Measurements from ENCODE around the gene CGREF1.

DNA sequence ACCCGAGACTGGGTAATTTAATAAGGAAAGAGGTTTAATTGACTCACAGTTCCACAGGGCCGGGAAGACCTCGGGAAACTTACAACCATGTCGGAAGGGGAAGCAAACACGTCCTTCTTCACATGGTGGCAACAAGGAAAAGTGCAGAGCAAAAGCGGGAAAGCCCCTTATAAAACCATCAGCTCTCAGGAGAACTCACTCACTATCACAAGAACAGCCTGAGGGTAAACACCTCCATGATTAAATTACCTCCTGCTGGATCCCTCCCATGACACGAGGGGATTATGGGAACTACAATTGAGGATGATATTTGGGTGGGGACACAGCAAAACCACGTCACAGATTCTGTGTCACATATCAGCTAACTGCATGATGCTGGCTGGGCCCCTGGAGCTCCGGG lies 41.3 kb upstream of the CGREF1 start:
- TF ChIP-seq EZH2 (IDR thresholded peaks at IDR 0.05; ENCODE audit: borderline replicate concordance, insufficient read depth, low read depth, low read length, poor library complexity, severe bottlenecking) (no peak), CTCF (IDR thresholded peaks at IDR 0.05) (no peak)
